Neural cell (in vitro differentiated cells): ENCODE measurements around the gene PRDM11. TPM values are rescaled to one million over a fixed set of nuclear protein-coding genes. Genes with fewer than 3 reads are reported as not detected.

Source experiments
- H2AFZ ChIP-seq: fragments of 200-600, 300-800 bp; sonication (generic), shearing (Covaris generic); 2 replicates; pipeline ENCODE4 v1.6.0; 2014; ENCODE audit warnings: low read depth, mild to moderate bottlenecking, antibody characterized with exemption, low read length, moderate library complexity
- H3F3A ChIP-seq: fragments of 200-600 bp; shearing (Covaris generic); 2 replicates; pipeline ENCODE4 v1.6.1; 2016; ENCODE audit warnings: mild to moderate bottlenecking, moderate library complexity, mixed read lengths, antibody characterized with exemption, low read length; ENCODE audit not compliant: insufficient read depth, poor library complexity, severe bottlenecking
- H3K27ac ChIP-seq: fragments of 200-600, 300-800 bp; sonication (generic), shearing (Covaris generic); 2 replicates; pipeline ENCODE4 v1.5.1; 2014; ENCODE audit warnings: mild to moderate bottlenecking, low read length, moderate library complexity
- H3K27me3 ChIP-seq: fragments of 300-800, 200-600 bp; sonication (generic), shearing (Covaris generic); 2 replicates; pipeline ENCODE4 v1.6.0; 2014; ENCODE audit warnings: mild to moderate bottlenecking, low read depth, low read length, moderate library complexity; ENCODE audit not compliant: insufficient read depth
- H3K36me3 ChIP-seq: fragments of 300-800, 200-600 bp; sonication (generic), shearing (Covaris generic); 2 replicates; pipeline ENCODE4 v1.5.1; 2014; ENCODE audit warnings: mild to moderate bottlenecking, antibody characterized with exemption, low read length, moderate library complexity; ENCODE audit not compliant: insufficient read depth
- H3K4me2 ChIP-seq: fragments of 300-800, 200-600 bp; sonication (generic), shearing (Covaris generic); 2 replicates; pipeline ENCODE4 v1.6.0; 2014; ENCODE audit warnings: mild to moderate bottlenecking, low read length
- H3K4me3 ChIP-seq: fragments of 300-800, 200-600 bp; sonication (generic), shearing (Covaris generic); 2 replicates; pipeline ENCODE4 v1.5.1; 2014; ENCODE audit warnings: mild to moderate bottlenecking, low read length, moderate library complexity
- H3K79me2 ChIP-seq: fragments of 200-600 bp; shearing (Covaris generic); replicated peaks from 2 replicates; pipeline ENCODE4 v1.6.0; 2014; ENCODE audit warnings: mild to moderate bottlenecking, low read length, moderate library complexity; ENCODE audit not compliant: insufficient read depth
- H3K9ac ChIP-seq: fragments of 300-800, 200-600 bp; sonication (generic), shearing (Covaris generic); 2 replicates; pipeline ENCODE4 v1.6.1; 2016; ENCODE audit warnings: mild to moderate bottlenecking, low read length, mixed read lengths
- H3K9me2 ChIP-seq: fragments of 200-600 bp; shearing (Covaris generic); 2 replicates; pipeline ENCODE4 v1.6.1; 2016; ENCODE audit warnings: mild to moderate bottlenecking, low read length, mixed read lengths; ENCODE audit not compliant: insufficient read depth
- H3K9me3 ChIP-seq: fragments of 200-600, 300-800 bp; sonication (generic), shearing (Covaris generic); 2 replicates; pipeline ENCODE4 v1.6.1; 2016; ENCODE audit warnings: mild to moderate bottlenecking, mixed run types, low read length, moderate library complexity, mixed read lengths
- H4K20me1 ChIP-seq: fragments of 200-600 bp; shearing (Covaris generic); 2 replicates; pipeline ENCODE4 v1.6.1; 2016; ENCODE audit warnings: mild to moderate bottlenecking, mixed run types; ENCODE audit not compliant: insufficient read depth
- EP300 ChIP-seq: fragments of 450-650 bp; conservative IDR thresholded peaks from 2 replicates; pipeline ENCODE4 v1.6.1; 2014; ENCODE audit warnings: antibody characterized with exemption, mild to moderate bottlenecking, moderate library complexity; ENCODE audit not compliant: poor library complexity, severe bottlenecking
- EZH2 ChIP-seq: fragments of 200-600, 300-800 bp; shearing (Covaris generic), sonication (generic); IDR thresholded peaks from 2 replicates; pipeline ENCODE4 v1.6.1; 2014; ENCODE audit warnings: antibody characterized with exemption, low read length, borderline replicate concordance, mild to moderate bottlenecking; ENCODE audit not compliant: insufficient read depth, poor library complexity, severe bottlenecking
- MXI1 ChIP-seq: fragments of 450-650 bp; conservative IDR thresholded peaks from 2 replicates; pipeline ENCODE4 v1.6.1; 2014; ENCODE audit warnings: antibody characterized with exemption, mild to moderate bottlenecking; ENCODE audit not compliant: poor library complexity, severe bottlenecking
- POLR2AphosphoS5 ChIP-seq: IDR thresholded peaks from 2 replicates; pipeline ENCODE4 v1.6.1; 2012
- RAD21 ChIP-seq: fragments of 450-650 bp; conservative IDR thresholded peaks from 2 replicates; pipeline ENCODE4 v1.6.1; 2014; ENCODE audit warnings: antibody characterized with exemption, mild to moderate bottlenecking, moderate library complexity
- SMC3 ChIP-seq: fragments of 450-650 bp; conservative IDR thresholded peaks from 2 replicates; pipeline ENCODE4 v1.6.1; 2014; ENCODE audit warnings: antibody characterized with exemption, mild to moderate bottlenecking, moderate library complexity; ENCODE audit not compliant: poor library complexity
- TAF1 ChIP-seq: IDR thresholded peaks from 2 replicates; pipeline ENCODE4 v1.6.1; 2012; ENCODE audit warnings: low read depth
- polyA plus RNA-seq: library from polyadenylated mRNA; depleted of rRNA; stranded (reverse); fragments of >200 nt; gene quantifications from 2 replicates; pipeline ENCODE4 v1.2.3, GENCODE V29; 2014
- TF ChIP-seq, protein P1 (sequence below): fragments of 450-650 bp; IDR thresholded peaks from 2 replicates; pipeline ENCODE4 v1.5.1; 2014; ENCODE audit warnings: antibody characterized with exemption, mild to moderate bottlenecking, moderate library complexity; ENCODE audit not compliant: poor library complexity, severe bottlenecking
- TF ChIP-seq, protein P2 (sequence below): IDR thresholded peaks from 2 replicates; pipeline ENCODE4 v1.6.1; 2012; ENCODE audit warnings: borderline replicate concordance

PRDM11 gene
- polyA plus RNA-seq, 1 donor from 2014 or later: 2.0 TPM

DNA sequence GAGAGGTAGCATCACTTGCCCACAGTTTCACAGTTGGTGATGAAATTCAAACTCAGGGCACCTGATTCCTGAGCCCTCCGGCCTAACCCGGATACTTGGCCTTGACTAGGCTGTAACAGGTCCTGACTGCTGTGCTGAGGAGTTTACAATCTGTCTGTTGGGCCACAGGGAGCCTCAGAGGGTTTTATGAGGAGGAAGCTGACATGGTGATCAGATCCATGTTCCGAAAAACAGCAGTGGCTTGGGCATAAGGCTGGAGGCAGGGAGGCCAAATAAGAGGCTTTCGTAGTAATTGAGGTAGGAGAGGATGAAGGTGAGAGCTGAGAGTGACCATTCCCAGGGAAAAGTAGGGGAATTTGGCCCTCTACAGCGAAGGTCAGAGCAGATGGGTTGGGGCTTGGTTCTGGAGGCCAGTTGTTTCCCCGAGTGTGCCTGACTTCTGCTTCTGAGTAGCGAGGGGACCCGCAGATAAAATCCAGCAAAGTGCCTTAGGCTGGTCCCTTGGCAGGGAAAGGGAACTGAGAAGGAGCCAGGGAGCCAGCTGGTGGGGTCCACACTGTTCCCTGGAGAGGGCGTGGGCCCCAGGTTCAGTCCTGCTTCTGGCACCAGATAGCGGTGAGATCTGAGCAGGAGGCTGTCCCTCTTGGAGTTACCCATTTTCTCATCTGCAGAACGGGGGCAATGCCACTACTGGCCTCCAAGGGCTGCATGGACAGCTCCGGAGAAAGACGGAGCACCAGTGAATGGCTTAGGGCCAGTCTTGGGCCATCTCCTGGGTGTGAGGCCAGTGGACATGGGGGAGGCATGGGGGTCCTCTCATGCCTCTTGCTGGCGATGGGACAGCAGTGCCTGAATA lies 6.5 kb downstream of the PRDM11 start:
- TF ChIP-seq, protein P1, sequence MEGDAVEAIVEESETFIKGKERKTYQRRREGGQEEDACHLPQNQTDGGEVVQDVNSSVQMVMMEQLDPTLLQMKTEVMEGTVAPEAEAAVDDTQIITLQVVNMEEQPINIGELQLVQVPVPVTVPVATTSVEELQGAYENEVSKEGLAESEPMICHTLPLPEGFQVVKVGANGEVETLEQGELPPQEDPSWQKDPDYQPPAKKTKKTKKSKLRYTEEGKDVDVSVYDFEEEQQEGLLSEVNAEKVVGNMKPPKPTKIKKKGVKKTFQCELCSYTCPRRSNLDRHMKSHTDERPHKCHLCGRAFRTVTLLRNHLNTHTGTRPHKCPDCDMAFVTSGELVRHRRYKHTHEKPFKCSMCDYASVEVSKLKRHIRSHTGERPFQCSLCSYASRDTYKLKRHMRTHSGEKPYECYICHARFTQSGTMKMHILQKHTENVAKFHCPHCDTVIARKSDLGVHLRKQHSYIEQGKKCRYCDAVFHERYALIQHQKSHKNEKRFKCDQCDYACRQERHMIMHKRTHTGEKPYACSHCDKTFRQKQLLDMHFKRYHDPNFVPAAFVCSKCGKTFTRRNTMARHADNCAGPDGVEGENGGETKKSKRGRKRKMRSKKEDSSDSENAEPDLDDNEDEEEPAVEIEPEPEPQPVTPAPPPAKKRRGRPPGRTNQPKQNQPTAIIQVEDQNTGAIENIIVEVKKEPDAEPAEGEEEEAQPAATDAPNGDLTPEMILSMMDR: no peak
- no peak for TF ChIP-seq MXI1
- no peak for TF ChIP-seq TAF1
- TF ChIP-seq, protein P2, sequence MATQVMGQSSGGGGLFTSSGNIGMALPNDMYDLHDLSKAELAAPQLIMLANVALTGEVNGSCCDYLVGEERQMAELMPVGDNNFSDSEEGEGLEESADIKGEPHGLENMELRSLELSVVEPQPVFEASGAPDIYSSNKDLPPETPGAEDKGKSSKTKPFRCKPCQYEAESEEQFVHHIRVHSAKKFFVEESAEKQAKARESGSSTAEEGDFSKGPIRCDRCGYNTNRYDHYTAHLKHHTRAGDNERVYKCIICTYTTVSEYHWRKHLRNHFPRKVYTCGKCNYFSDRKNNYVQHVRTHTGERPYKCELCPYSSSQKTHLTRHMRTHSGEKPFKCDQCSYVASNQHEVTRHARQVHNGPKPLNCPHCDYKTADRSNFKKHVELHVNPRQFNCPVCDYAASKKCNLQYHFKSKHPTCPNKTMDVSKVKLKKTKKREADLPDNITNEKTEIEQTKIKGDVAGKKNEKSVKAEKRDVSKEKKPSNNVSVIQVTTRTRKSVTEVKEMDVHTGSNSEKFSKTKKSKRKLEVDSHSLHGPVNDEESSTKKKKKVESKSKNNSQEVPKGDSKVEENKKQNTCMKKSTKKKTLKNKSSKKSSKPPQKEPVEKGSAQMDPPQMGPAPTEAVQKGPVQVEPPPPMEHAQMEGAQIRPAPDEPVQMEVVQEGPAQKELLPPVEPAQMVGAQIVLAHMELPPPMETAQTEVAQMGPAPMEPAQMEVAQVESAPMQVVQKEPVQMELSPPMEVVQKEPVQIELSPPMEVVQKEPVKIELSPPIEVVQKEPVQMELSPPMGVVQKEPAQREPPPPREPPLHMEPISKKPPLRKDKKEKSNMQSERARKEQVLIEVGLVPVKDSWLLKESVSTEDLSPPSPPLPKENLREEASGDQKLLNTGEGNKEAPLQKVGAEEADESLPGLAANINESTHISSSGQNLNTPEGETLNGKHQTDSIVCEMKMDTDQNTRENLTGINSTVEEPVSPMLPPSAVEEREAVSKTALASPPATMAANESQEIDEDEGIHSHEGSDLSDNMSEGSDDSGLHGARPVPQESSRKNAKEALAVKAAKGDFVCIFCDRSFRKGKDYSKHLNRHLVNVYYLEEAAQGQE: no peak
- no peak for TF ChIP-seq EZH2
- no peak for TF ChIP-seq SMC3
- TF ChIP-seq RAD21: no peak
- no peak for TF ChIP-seq POLR2AphosphoS5
- no peak for TF ChIP-seq EP300
- H3K36me3 ChIP-seq: no peaks in the 10 kb centered on the region
- no peak overlapping the region for H3K27ac ChIP-seq
- no peaks in the 10 kb centered on the region for H4K20me1 ChIP-seq
- H3F3A ChIP-seq: no peaks in the 10 kb centered on the region
- peaks cover 33% of the 10 kb centered on the region for H3K79me2 ChIP-seq
- no peak overlapping the region for H2AFZ ChIP-seq
- H3K27me3 ChIP-seq: no peaks in the 10 kb centered on the region
- H3K9ac ChIP-seq: no peak overlapping the region
- H3K9me3 ChIP-seq: no peaks in the 10 kb centered on the region
- H3K9me2 ChIP-seq: no peaks in the 10 kb centered on the region
- no peak overlapping the region for H3K4me2 ChIP-seq
- H3K4me3 ChIP-seq: no peak overlapping the region

DNA sequence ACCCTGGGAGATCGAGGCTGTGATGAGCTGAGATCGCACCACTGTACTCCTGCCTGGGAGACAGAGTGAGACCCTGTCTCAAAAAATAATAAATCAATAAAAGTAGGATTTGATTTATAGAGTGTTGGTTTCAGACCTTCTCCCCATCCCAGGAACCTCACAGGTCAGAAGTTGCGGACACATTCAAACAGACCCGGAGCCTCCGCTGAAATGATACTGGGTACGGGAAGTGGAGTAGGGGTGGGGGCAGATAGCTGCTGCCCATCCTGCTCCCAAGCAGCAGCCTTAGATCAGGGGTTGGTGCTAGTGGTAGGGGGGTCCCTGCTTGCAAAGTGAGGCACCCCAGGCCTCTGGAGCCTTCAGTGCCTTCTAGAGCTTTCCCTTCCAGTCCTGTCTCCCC lies 7.8 kb downstream of the PRDM11 start:
- Histone ChIP-seq H3K9me2 (no peaks in the 10 kb centered on the region), H3K27ac (no peak overlapping the region), H4K20me1 (no peaks in the 10 kb centered on the region), H2AFZ (no peak overlapping the region), H3K27me3 (no peaks in the 10 kb centered on the region), H3K36me3 (no peaks in the 10 kb centered on the region), H3K9ac (no peak overlapping the region), H3K4me3 (no peak overlapping the region), H3K9me3 (no peaks in the 10 kb centered on the region), H3K4me2 (no peak overlapping the region), H3F3A (no peaks in the 10 kb centered on the region), H3K79me2 (peaks cover 20% of the 10 kb centered on the region)
- TF ChIP-seq EP300: no peak
- no peak for TF ChIP-seq TAF1
